ENCODE results near the gene ABCD3.

- no peak for TF ChIP-seq POLR2A (IDR thresholded peaks at IDR 0.05; ENCODE audit: low read length)
- no peak for TF ChIP-seq GATA1 (IDR thresholded peaks at IDR 0.05; ENCODE audit: low read depth, low read length)
Observed at GRCh38 chr1:94434365-94435045, 16.3 kb downstream of the ABCD3 start.
